A549 (cell line): ENCODE measurements around the gene WWP2. TPM values are rescaled to one million over a fixed set of nuclear protein-coding genes. Genes with fewer than 3 reads are reported as not detected.

Source experiments
- ATAC-seq, 2 experiments: fragments of 200-7000 bp in 1 of 2; fragments of >200 bp in 1 of 2; cut with Nextera tagmentation in 1 of 2; cut with Tn5 transposase in 1 of 2; 3 replicates each; pipeline versions ENCODE4 v1.8.0 to v1.9.1; 2018 to 2020; ENCODE audit warnings: mild to moderate bottlenecking in 1 of 2, moderate library complexity in 1 of 2
- CTCF ChIA-PET: fragments of 300-600 bp; sonication (Branson Sonifier 250); formaldehyde crosslinking; extraction: SDS; loops from one replicate; lab custom pipeline; 2021; ENCODE audit warnings: antibody characterized with exemption, inconsistent platforms; lab: Yijun Ruan, JAX
- POLR2A ChIA-PET: fragments of 350-600 bp; formaldehyde crosslinking; extraction: SDS; loops from one replicate; lab custom pipeline; 2021; ENCODE audit warnings: antibody characterized with exemption, inconsistent platforms; lab: Yijun Ruan, JAX
- DNase-seq, 2 experiments: peaks; one replicate each; pipeline versions ENCODE4 v3.0.0 to v3.0.0-alpha.2; 2011 to 2016; ENCODE audit warnings: low read depth in 1 of 2, low spot score in 1 of 2
- FAIRE-seq: peaks from 2 replicates; lab custom pipeline; 2011; peaks lifted over from hg19 to GRCh38; lab: Jason Lieb, UNC
- H3K27ac ChIP-seq, 2 experiments: fragments of >200 bp; sonication (Bioruptor Twin); formaldehyde crosslinking; 3 replicates each; pipeline ENCODE4 v1.5.1; 2016 to 2017
- H3K4me1 ChIP-seq: fragments of >200 bp; sonication (Bioruptor Twin); formaldehyde crosslinking; 3 replicates; pipeline ENCODE4 v1.6.1; 2016
- H3K4me2 ChIP-seq: fragments of >200 bp; sonication (Bioruptor Twin); formaldehyde crosslinking; 3 replicates; pipeline ENCODE4 v1.6.1; 2016
- H3K4me3 ChIP-seq: fragments of >200 bp; sonication (Bioruptor Twin); formaldehyde crosslinking; 3 replicates; pipeline ENCODE4 v1.5.1; 2016
- H3K9me3 ChIP-seq: fragments of >200 bp; sonication (Bioruptor Twin); formaldehyde crosslinking; 3 replicates; pipeline ENCODE4 v1.6.1; 2016
- ATOH8 ChIP-seq: fragments of 250-450 bp; sonication (Bioruptor Pico); IDR thresholded peaks from 2 replicates; pipeline ENCODE4 v1.5.0; 2020; ENCODE audit warnings: low read depth, mild to moderate bottlenecking, moderate library complexity
- BCL3 ChIP-seq: fragments of >200 bp; sonication (Bioruptor Twin); formaldehyde crosslinking; IDR thresholded peaks from 3 replicates; pipeline ENCODE4 v1.6.1; 2016
- CBX8 ChIP-seq: fragments of 200-600 bp; sonication (generic); IDR thresholded peaks from 2 replicates; pipeline ENCODE4 v1.6.1; 2016
- CEBPB ChIP-seq, 2 experiments: fragments of >200 bp in 1 of 2; sonication (Bioruptor Twin) in 1 of 2; formaldehyde crosslinking in 1 of 2; IDR thresholded peaks; 2 replicates each; pipeline ENCODE4 v1.6.1; 2012 to 2016
- E2F6 ChIP-seq: IDR thresholded peaks from 2 replicates; pipeline ENCODE4 v1.6.1; 2012; ENCODE audit warnings: low read depth, borderline replicate concordance
- ESRRA ChIP-seq: fragments of 150-350 bp; IDR thresholded peaks from 2 replicates; pipeline ENCODE4 v1.6.1; 2014; ENCODE audit warnings: mild to moderate bottlenecking, low read length, borderline replicate concordance
- HDAC2 ChIP-seq: fragments of 200-600 bp; sonication (generic); IDR thresholded peaks from 2 replicates; pipeline ENCODE4 v1.6.1; 2016
- HOXA7 ChIP-seq: fragments of 250-450 bp; sonication (Bioruptor Pico); IDR thresholded peaks from 2 replicates; pipeline ENCODE4 v1.5.0; 2020; ENCODE audit warnings: mild to moderate bottlenecking, moderate library complexity
- HOXB13 ChIP-seq: fragments of 250-450 bp; sonication (Bioruptor Pico); IDR thresholded peaks from 2 replicates; pipeline ENCODE4 v1.5.0; 2020; ENCODE audit warnings: low read depth, mild to moderate bottlenecking, moderate library complexity
- JUN ChIP-seq, 2 experiments: fragments of >200 bp; sonication (Bioruptor Twin); formaldehyde crosslinking; IDR thresholded peaks; 2 replicates in 1 of 2; 3 replicates in 1 of 2; pipeline ENCODE4 v1.6.1; 2016 to 2017
- KDM1A ChIP-seq: fragments of 200-600 bp; sonication (generic); IDR thresholded peaks from 2 replicates; pipeline ENCODE4 v1.6.1; 2016; ENCODE audit warnings: low read depth, mild to moderate bottlenecking
- KDM5A ChIP-seq: fragments of 200-600 bp; sonication (generic); IDR thresholded peaks from 2 replicates; pipeline ENCODE4 v1.6.1; 2016; ENCODE audit warnings: antibody characterized with exemption, mild to moderate bottlenecking
- NR3C1 ChIP-seq: fragments of >200 bp; sonication (Bioruptor Twin); formaldehyde crosslinking; IDR thresholded peaks from 3 replicates; pipeline ENCODE4 v1.6.1; 2017
- POLR2AphosphoS2 ChIP-seq: conservative IDR thresholded peaks from 2 replicates; pipeline ENCODE4 v1.6.1; 2012; ENCODE audit warnings: low read length, improper control_type of control experiment, inconsistent platforms
- RAD21 ChIP-seq, 2 experiments: fragments of >200 bp in 1 of 2; sonication (Bioruptor Twin) in 1 of 2; formaldehyde crosslinking in 1 of 2; IDR thresholded peaks in 1 of 2; conservative IDR thresholded peaks in 1 of 2; 2 replicates in 1 of 2; 3 replicates in 1 of 2; pipeline ENCODE4 v1.6.1; 2012 to 2018; ENCODE audit warnings: inconsistent platforms in 1 of 2
- RCOR1 ChIP-seq: fragments of 150-350 bp; IDR thresholded peaks from 2 replicates; pipeline ENCODE4 v1.6.1; 2014; ENCODE audit warnings: antibody characterized with exemption, low read length, low read depth
- REST ChIP-seq: fragments of 200-600 bp; sonication (generic); IDR thresholded peaks from 2 replicates; pipeline ENCODE4 v1.6.1; 2016; ENCODE audit warnings: antibody characterized with exemption, mild to moderate bottlenecking, moderate library complexity
- RFX5 ChIP-seq: fragments of 450-650 bp; IDR thresholded peaks from 2 replicates; pipeline ENCODE4 v1.7.1; 2014; ENCODE audit warnings: antibody characterized with exemption, mild to moderate bottlenecking, moderate library complexity
- SREBF2 ChIP-seq: fragments of 450-650 bp; IDR thresholded peaks from 2 replicates; pipeline ENCODE4 v1.6.1; 2014; ENCODE audit warnings: mild to moderate bottlenecking, moderate library complexity
- TP53 ChIP-seq: fragments of 250-450 bp; sonication (Bioruptor Pico); IDR thresholded peaks from 2 replicates; pipeline ENCODE4 v1.5.0; 2021; ENCODE audit warnings: mild to moderate bottlenecking, moderate library complexity
- WGBS: methylation state at CpG from one replicate; pipeline ENCODE4 v1.1.6; 2017; ENCODE audit errors: missing lambda C conversion rate; 5-methylcytosine and 5-hydroxymethylcytosine counted together
- polyA plus RNA-seq, 4 experiments: library from polyadenylated mRNA; depleted of rRNA in 3 of 4; stranded (reverse); fragments of >200 nt; fragmentation: RNase III in 1 of 4; extraction: RNeasy Plus Mini Kit Qiagen cat#74134 plus additional on column Dnase treatment in 1 of 4; gene quantifications; 2 replicates in 3 of 4; 3 replicates in 1 of 4; pipeline ENCODE4 v1.2.3, GENCODE V29; 2011 to 2017
- TF ChIP-seq, protein P1 (sequence below): fragments of 250-450 bp; sonication (Bioruptor Pico); IDR thresholded peaks from 2 replicates; pipeline ENCODE4 v1.5.0; 2021; ENCODE audit warnings: mild to moderate bottlenecking, moderate library complexity, borderline replicate concordance
- TF ChIP-seq, protein P2 (sequence below): IDR thresholded peaks from 2 replicates; pipeline ENCODE4 v1.6.1; 2012

WWP2 gene
- polyA plus RNA-seq, 2 of the 4 experiments (the other 2 are of a cell fraction): 16.1 to 16.2 TPM

DNA sequence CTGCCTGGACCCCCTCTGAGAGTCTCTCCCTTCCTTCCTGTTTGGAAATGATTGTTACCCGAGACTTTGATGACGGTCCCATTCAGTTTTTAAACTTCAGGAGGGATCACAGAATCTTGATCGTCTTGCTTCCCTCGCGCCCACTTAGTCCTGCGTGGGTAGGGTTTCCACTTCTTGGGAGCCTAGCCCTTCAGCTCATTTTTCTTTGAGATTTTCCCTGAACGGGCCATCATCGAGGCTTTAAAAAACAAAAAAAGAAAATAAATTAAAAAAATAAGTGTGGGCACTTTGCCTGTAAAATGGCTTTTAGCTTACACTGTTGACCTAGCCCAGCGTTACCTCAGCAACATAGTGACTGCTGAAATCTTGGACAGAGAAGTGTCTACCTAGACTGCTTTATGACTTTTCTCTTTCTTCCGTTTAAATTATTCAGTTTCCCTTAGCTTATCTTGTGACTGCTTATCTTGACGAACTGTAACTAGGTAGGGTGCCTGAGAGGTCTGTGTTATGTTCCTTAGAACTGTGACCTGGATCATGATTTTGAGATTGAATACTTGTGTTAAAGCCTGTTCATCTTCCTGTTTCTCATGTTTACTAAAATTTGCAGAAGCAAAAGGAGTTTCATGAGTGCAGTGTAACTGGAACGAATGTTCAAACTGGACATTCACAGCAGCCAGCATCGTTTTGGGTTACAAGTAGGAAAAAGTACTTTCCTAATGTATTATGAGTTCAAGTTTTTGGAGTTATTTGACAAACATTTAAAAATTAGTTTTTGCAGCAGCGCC lies 874 bp downstream of the WWP2 start:
- CTCF ChIA-PET: interaction anchor here (0.9 to 5.0 kb wide), 5 partner anchors 8 to 174 kb away, joined by 3 to 26 read pairs (median 4); partner anchors contain the start of gene NOB1
- H3K4me2 ChIP-seq: peak overlapping the region; percentile 94
- POLR2A ChIA-PET: interaction anchor here (0.7 to 2.0 kb wide), 3 partner anchors 9 to 56 kb away, joined by 3 to 11 read pairs (median 5); partner anchors contain the start of gene NQO1
- 21% methylated on average over 14 of the region's 14 CpGs for WGBS
- FAIRE-seq: no peak
- peak in 1 of 2 experiments; percentile 23 for DNase-seq
- peak; percentile 32 to 47; a peak in 4 of 6 replicates for ATAC-seq
- peak overlapping the region; percentile 65 for H3K4me3 ChIP-seq
- H3K4me1 ChIP-seq: peaks cover 11% of the 10 kb centered on the region; the same call in 2 of the 3 replicates
- TF ChIP-seq CEBPB (IDR thresholded peaks at IDR 0.05) (no peak), RFX5 (no peak), ESRRA (no peak)
- H3K9me3 ChIP-seq: no peaks in the 10 kb centered on the region
- peak overlapping the region; percentile 80 to 95 for H3K27ac ChIP-seq

GRCh38 chr16:69763599-69763942 lies 1.4 kb downstream of the WWP2 start:
- no peaks in the 10 kb centered on the region for H3K9me3 ChIP-seq
- peaks cover 11% of the 10 kb centered on the region; the same call in 2 of the 3 replicates for H3K4me1 ChIP-seq
- FAIRE-seq (no peak), DNase-seq (no peak), ATAC-seq (no peak)
- TF ChIP-seq CBX8 (no peak), HOXB13 (CRISPR knock-in tag) (no peak), HDAC2 (no peak), KDM1A (no peak), NR3C1 (no peak), KDM5A (no peak), E2F6 (no peak), RCOR1 (no peak), TP53 (no peak), BCL3 (no peak), RAD21 (conservative IDR thresholded peaks at IDR 0.05 in 1 of 2, IDR thresholded peaks at IDR 0.05 in 1 of 2) (no peak), SREBF2 (no peak), REST (no peak), ATOH8 (CRISPR knock-in tag) (no peak), HOXA7 (CRISPR knock-in tag) (no peak), JUN (IDR thresholded peaks at IDR 0.05) (no peak), POLR2AphosphoS2 (no peak)
- TF ChIP-seq, protein P1, sequence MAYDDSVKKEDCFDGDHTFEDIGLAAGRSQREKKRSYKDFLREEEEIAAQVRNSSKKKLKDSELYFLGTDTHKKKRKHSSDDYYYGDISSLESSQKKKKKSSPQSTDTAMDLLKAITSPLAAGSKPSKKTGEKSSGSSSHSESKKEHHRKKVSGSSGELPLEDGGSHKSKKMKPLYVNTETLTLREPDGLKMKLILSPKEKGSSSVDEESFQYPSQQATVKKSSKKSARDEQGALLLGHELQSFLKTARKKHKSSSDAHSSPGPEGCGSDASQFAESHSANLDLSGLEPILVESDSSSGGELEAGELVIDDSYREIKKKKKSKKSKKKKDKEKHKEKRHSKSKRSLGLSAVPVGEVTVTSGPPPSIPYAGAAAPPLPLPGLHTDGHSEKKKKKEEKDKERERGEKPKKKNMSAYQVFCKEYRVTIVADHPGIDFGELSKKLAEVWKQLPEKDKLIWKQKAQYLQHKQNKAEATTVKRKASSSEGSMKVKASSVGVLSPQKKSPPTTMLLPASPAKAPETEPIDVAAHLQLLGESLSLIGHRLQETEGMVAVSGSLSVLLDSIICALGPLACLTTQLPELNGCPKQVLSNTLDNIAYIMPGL (CRISPR knock-in tag): no peak
- TF ChIP-seq, protein P2, sequence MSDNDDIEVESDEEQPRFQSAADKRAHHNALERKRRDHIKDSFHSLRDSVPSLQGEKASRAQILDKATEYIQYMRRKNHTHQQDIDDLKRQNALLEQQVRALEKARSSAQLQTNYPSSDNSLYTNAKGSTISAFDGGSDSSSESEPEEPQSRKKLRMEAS: no peak
- H3K4me2 ChIP-seq: peak overlapping the region; percentile 94
- H3K4me3 ChIP-seq: 0 out of 3 replicates have a peak overlapping the region, but pooled peaks have one; percentile 65
- H3K27ac ChIP-seq: no peak overlapping the region
- POLR2A ChIA-PET: no interaction called here
- CTCF ChIA-PET: interaction anchor here (1.1 to 5.0 kb wide), 3 partner anchors 9 to 174 kb away, joined by 4 to 26 read pairs (median 10); partner anchors contain the start of gene NOB1
- 84% methylated on average over 5 of the region's 5 CpGs for WGBS
